CD4-positive, alpha-beta T cell treated with Interleukin-15 for 4 hours (primary cell): ENCODE measurements around the gene RXFP4.
A peak's percentile ranks its signal among the peaks of the same experiment; 100 is the strongest.

Experiments
- DNase-seq: peaks from one replicate; pipeline ENCODE4 v3.0.0-alpha.2; 2020; ENCODE audit warnings: low spot score

The RXFP4 gene

GRCh38 chr1:155960081-155960745 lies 18.8 kb downstream of the RXFP4 start:
- DNase-seq, result no peak

- peak; percentile 38 for DNase-seq
Measured at GRCh38 chr1:155961937-155962336, 20.5 kb downstream of the RXFP4 start.

GRCh38 chr1:155962599-155963211 lies 21.3 kb downstream of the RXFP4 start:
- no peak for DNase-seq

GRCh38 chr1:155964193-155964592 lies 22.8 kb downstream of the RXFP4 start:
- DNase-seq, result no peak

- no peak for DNase-seq
Measured at GRCh38 chr1:155966135-155966534, 24.7 kb downstream of the RXFP4 start.

GRCh38 chr1:155966750-155967149 lies 25.3 kb downstream of the RXFP4 start:
- no peak for DNase-seq

GRCh38 chr1:155967341-155968050 lies 26.1 kb downstream of the RXFP4 start:
- DNase-seq, result no peak

- no peak for DNase-seq
Measured at GRCh38 chr1:155968051-155968400, 26.6 kb downstream of the RXFP4 start.

- no peak for DNase-seq
Measured at GRCh38 chr1:155968670-155969069, 27.2 kb downstream of the RXFP4 start.

- DNase-seq, result no peak
Measured at GRCh38 chr1:155969377-155969791, 27.9 kb downstream of the RXFP4 start.

GRCh38 chr1:155970531-155971167 lies 29.2 kb downstream of the RXFP4 start:
- peak; percentile 30 for DNase-seq

GRCh38 chr1:155971910-155972809 lies 30.7 kb downstream of the RXFP4 start:
- no peak for DNase-seq

GRCh38 chr1:155973723-155974122 lies 32.3 kb downstream of the RXFP4 start:
- no peak for DNase-seq

- DNase-seq, result no peak
Measured at GRCh38 chr1:155974208-155975115, 33.0 kb downstream of the RXFP4 start.

GRCh38 chr1:155975375-155976061 lies 34.1 kb downstream of the RXFP4 start:
- no peak for DNase-seq

- DNase-seq, result peak; percentile 64
Measured at GRCh38 chr1:155976062-155976912, 34.8 kb downstream of the RXFP4 start.

GRCh38 chr1:155976913-155977689 lies 35.7 kb downstream of the RXFP4 start:
- DNase-seq, result no peak

- DNase-seq, result peak; percentile 34
Measured at GRCh38 chr1:155977690-155978324, 36.4 kb downstream of the RXFP4 start.
